Endodermal cell (in vitro differentiated cells): Measurements from ENCODE around the gene RNF44. TPM values are rescaled to one million over a fixed set of nuclear protein-coding genes. Genes with fewer than 3 reads are reported as not detected.

ENCODE experiments used
- DNase-seq: peaks from one replicate; pipeline ENCODE4 v3.0.0-alpha.2; 2017
- H3K27ac ChIP-seq: 2 replicates; pipeline ENCODE4 v1.5.1; 2013; ENCODE audit warnings: mild to moderate bottlenecking, low read depth, low read length, moderate library complexity
- H3K27me3 ChIP-seq: 2 replicates; pipeline ENCODE4 v1.6.1; 2013; ENCODE audit warnings: mild to moderate bottlenecking, low read length, moderate library complexity; ENCODE audit not compliant: insufficient read depth, control insufficient read depth, poor library complexity, severe bottlenecking
- H3K36me3 ChIP-seq: 2 replicates; pipeline ENCODE4 v1.7.0; 2013; ENCODE audit warnings: mild to moderate bottlenecking, low read length, moderate library complexity; ENCODE audit not compliant: control insufficient read depth, insufficient read depth
- H3K4me1 ChIP-seq: one replicate; pipeline ENCODE4 v1.7.0; 2013; ENCODE audit warnings: low read length; ENCODE audit not compliant: control insufficient read depth, insufficient read depth
- H3K4me3 ChIP-seq: 2 replicates; pipeline ENCODE4 v1.5.1; 2013; ENCODE audit warnings: mild to moderate bottlenecking, low read length, moderate library complexity
- H3K9ac ChIP-seq: 2 replicates; pipeline ENCODE4 v1.6.1; 2013; ENCODE audit warnings: mild to moderate bottlenecking, low read length, moderate library complexity; ENCODE audit not compliant: poor library complexity, severe bottlenecking; ENCODE audit errors: extremely low read depth
- H3K9me3 ChIP-seq: 2 replicates; pipeline ENCODE4 v1.6.1; 2013; ENCODE audit warnings: mild to moderate bottlenecking, low read length, moderate library complexity; ENCODE audit not compliant: control insufficient read depth
- H3K27ac Mint-ChIP-seq: 2 replicates; pipeline ENCODE4 v1.8.0; 2020; ENCODE audit warnings: mixed read lengths
- H3K27me3 Mint-ChIP-seq: 2 replicates; pipeline ENCODE4 v1.8.0; 2021; ENCODE audit warnings: mild to moderate bottlenecking, mixed read lengths; ENCODE audit not compliant: insufficient read depth
- H3K36me3 Mint-ChIP-seq: 2 replicates; pipeline ENCODE4 v1.8.0; 2020; ENCODE audit warnings: low read depth, mixed read lengths
- H3K4me1 Mint-ChIP-seq: 2 replicates; pipeline ENCODE4 v1.8.0; 2020; ENCODE audit warnings: mixed read lengths
- H3K4me3 Mint-ChIP-seq: 2 replicates; pipeline ENCODE4 v1.8.0; 2020; ENCODE audit warnings: mild to moderate bottlenecking, moderate library complexity, mixed read lengths
- H3K9me3 Mint-ChIP-seq: 2 replicates; pipeline ENCODE4 v1.8.0; 2020; ENCODE audit warnings: mild to moderate bottlenecking, mixed read lengths
- WGBS, 2 experiments: methylation state at CpG; one replicate each; pipeline versions ENCODE4 v1.1.5 to v1.1.7; 2013; ENCODE audit warnings: missing lambda C conversion rate in 2 of 2, mixed read lengths in 1 of 2; ENCODE audit not compliant: insufficient coverage in 1 of 2, insufficient read length in 1 of 2; 5-methylcytosine and 5-hydroxymethylcytosine counted together
- total RNA-seq, 2 donors: library from RNA; stranded (reverse); fragmentation: NEBNext Ultra II Directional in 1 of 2; extraction: Animal tissue kit (Norgen Biotek cat#: 25700) in 1 of 2; gene quantifications; 2 replicates in 1 of 2; 3 replicates in 1 of 2; pipeline ENCODE4 v1.2.1, GENCODE V29; 2021
- TF ChIP-seq, protein P1 (sequence below): fragments of 200-600 bp; sonication (generic); conservative IDR thresholded peaks from 2 replicates; pipeline ENCODE4 v1.5.0; 2021; ENCODE audit warnings: antibody characterized with exemption, mild to moderate bottlenecking

Gene RNF44
- total RNA-seq, 2 donors from 2014 or later: 150 to 173 TPM

GRCh38 chr5:176532795-176533194 is 4.4 kb downstream of the RNF44 start:
- Mint-ChIP-seq H3K9me3 (no peaks in the 10 kb centered on the region), H3K27ac (peak overlapping the region; percentile 75), H3K4me1 (peaks cover 14% of the 10 kb centered on the region), H3K36me3 (peaks cover 40% of the 10 kb centered on the region), H3K4me3 (no peak overlapping the region), H3K27me3 (no peaks in the 10 kb centered on the region)
- peak; percentile 49 for DNase-seq
- peaks cover 10% of the 10 kb centered on the region for H3K4me1 ChIP-seq
- WGBS, 2 experiments: 93 to 97% methylated on average over 9 of the region's 9 CpGs
- TF ChIP-seq, protein P1, sequence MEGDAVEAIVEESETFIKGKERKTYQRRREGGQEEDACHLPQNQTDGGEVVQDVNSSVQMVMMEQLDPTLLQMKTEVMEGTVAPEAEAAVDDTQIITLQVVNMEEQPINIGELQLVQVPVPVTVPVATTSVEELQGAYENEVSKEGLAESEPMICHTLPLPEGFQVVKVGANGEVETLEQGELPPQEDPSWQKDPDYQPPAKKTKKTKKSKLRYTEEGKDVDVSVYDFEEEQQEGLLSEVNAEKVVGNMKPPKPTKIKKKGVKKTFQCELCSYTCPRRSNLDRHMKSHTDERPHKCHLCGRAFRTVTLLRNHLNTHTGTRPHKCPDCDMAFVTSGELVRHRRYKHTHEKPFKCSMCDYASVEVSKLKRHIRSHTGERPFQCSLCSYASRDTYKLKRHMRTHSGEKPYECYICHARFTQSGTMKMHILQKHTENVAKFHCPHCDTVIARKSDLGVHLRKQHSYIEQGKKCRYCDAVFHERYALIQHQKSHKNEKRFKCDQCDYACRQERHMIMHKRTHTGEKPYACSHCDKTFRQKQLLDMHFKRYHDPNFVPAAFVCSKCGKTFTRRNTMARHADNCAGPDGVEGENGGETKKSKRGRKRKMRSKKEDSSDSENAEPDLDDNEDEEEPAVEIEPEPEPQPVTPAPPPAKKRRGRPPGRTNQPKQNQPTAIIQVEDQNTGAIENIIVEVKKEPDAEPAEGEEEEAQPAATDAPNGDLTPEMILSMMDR: no peak
- H3K27me3 ChIP-seq: no peaks in the 10 kb centered on the region
- H3K36me3 ChIP-seq: peaks cover 53% of the 10 kb centered on the region
- H3K27ac ChIP-seq: no peak overlapping the region
- no peak overlapping the region for H3K4me3 ChIP-seq
- no peaks in the 10 kb centered on the region for H3K9me3 ChIP-seq
- no peak overlapping the region for H3K9ac ChIP-seq

DNA sequence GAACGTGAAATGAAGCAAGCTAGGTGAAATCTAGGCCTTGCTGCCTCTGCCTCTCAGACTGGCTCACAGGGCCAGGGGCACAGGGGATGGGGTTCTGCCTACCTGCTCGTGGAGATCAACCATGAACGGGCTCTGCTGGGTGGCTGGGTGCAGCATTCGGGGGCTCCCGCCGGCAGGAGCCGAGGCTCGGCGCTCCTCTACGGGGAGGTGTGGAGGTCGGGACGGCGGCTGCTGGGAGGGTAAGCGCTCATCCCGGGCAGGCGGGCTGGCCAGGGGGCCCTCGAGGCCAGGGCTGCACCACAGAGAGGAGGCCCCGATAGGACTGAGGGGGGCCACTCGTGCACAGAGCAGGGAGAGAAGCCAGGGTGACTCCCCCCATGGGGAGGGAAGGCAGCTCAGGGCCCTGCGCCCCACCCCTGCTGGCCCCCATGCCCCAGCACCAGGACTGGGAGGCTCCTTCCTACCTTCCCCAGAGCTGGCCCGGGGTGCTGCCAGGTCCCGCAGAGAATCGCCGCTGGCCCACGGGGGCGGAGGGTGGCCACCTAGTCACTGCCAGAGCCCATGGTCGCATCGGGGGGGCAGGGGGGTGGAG is 5.2 kb downstream of the RNF44 start:
- Mint-ChIP-seq H3K4me1 (peaks cover 14% of the 10 kb centered on the region), H3K27me3 (no peaks in the 10 kb centered on the region), H3K36me3 (peaks cover 46% of the 10 kb centered on the region), H3K9me3 (no peaks in the 10 kb centered on the region), H3K4me3 (no peak overlapping the region), H3K27ac (no peak overlapping the region)
- Histone ChIP-seq H3K36me3 (peaks cover 60% of the 10 kb centered on the region), H3K4me3 (no peak overlapping the region), H3K4me1 (peaks cover 10% of the 10 kb centered on the region), H3K9me3 (no peaks in the 10 kb centered on the region), H3K27me3 (no peaks in the 10 kb centered on the region), H3K9ac (no peak overlapping the region), H3K27ac (no peak overlapping the region)
- WGBS, 2 experiments: 95 to 96% methylated on average over 9 to 28 of the region's 28 CpGs
- DNase-seq: peak; percentile 40
- TF ChIP-seq, protein P1: no peak

GRCh38 chr5:176530983-176531901 is 6.0 kb downstream of the RNF44 start:
- Histone ChIP-seq H3K4me3 (no peak overlapping the region), H3K36me3 (peaks cover 63% of the 10 kb centered on the region), H3K27me3 (no peaks in the 10 kb centered on the region), H3K9ac (no peak overlapping the region), H3K27ac (no peak overlapping the region), H3K4me1 (peaks cover 10% of the 10 kb centered on the region), H3K9me3 (no peaks in the 10 kb centered on the region)
- WGBS, 2 experiments: 93 to 94% methylated on average over 17 to 24 of the region's 24 CpGs
- Mint-ChIP-seq H3K27me3 (no peaks in the 10 kb centered on the region), H3K9me3 (no peaks in the 10 kb centered on the region), H3K36me3 (peaks cover 49% of the 10 kb centered on the region), H3K27ac (no peak overlapping the region), H3K4me1 (peaks cover 14% of the 10 kb centered on the region), H3K4me3 (no peak overlapping the region)
- TF ChIP-seq, protein P1: no peak
- DNase-seq: peak; percentile 45
